Stimulated activated CD8-positive, alpha-beta memory T cell treated with anti-CD3 and anti-CD28 coated beads, Interleukin-7, amount 100 ng/mL, for 4 hours (primary cell): Measurements from ENCODE around the gene DNA2.
"Not testable (repeated sequence)": the region's sequence is repeated elsewhere in the genome, so short reads cannot be mapped to it uniquely, and the experiment has no call there.

Experiments used
- DNase-seq, 2 donors: peaks; one replicate each; pipeline ENCODE4 v3.0.0-alpha.2; 2020; ENCODE audit warnings: low read depth in 2 of 2

Gene DNA2, protein sequence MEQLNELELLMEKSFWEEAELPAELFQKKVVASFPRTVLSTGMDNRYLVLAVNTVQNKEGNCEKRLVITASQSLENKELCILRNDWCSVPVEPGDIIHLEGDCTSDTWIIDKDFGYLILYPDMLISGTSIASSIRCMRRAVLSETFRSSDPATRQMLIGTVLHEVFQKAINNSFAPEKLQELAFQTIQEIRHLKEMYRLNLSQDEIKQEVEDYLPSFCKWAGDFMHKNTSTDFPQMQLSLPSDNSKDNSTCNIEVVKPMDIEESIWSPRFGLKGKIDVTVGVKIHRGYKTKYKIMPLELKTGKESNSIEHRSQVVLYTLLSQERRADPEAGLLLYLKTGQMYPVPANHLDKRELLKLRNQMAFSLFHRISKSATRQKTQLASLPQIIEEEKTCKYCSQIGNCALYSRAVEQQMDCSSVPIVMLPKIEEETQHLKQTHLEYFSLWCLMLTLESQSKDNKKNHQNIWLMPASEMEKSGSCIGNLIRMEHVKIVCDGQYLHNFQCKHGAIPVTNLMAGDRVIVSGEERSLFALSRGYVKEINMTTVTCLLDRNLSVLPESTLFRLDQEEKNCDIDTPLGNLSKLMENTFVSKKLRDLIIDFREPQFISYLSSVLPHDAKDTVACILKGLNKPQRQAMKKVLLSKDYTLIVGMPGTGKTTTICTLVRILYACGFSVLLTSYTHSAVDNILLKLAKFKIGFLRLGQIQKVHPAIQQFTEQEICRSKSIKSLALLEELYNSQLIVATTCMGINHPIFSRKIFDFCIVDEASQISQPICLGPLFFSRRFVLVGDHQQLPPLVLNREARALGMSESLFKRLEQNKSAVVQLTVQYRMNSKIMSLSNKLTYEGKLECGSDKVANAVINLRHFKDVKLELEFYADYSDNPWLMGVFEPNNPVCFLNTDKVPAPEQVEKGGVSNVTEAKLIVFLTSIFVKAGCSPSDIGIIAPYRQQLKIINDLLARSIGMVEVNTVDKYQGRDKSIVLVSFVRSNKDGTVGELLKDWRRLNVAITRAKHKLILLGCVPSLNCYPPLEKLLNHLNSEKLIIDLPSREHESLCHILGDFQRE

DNA sequence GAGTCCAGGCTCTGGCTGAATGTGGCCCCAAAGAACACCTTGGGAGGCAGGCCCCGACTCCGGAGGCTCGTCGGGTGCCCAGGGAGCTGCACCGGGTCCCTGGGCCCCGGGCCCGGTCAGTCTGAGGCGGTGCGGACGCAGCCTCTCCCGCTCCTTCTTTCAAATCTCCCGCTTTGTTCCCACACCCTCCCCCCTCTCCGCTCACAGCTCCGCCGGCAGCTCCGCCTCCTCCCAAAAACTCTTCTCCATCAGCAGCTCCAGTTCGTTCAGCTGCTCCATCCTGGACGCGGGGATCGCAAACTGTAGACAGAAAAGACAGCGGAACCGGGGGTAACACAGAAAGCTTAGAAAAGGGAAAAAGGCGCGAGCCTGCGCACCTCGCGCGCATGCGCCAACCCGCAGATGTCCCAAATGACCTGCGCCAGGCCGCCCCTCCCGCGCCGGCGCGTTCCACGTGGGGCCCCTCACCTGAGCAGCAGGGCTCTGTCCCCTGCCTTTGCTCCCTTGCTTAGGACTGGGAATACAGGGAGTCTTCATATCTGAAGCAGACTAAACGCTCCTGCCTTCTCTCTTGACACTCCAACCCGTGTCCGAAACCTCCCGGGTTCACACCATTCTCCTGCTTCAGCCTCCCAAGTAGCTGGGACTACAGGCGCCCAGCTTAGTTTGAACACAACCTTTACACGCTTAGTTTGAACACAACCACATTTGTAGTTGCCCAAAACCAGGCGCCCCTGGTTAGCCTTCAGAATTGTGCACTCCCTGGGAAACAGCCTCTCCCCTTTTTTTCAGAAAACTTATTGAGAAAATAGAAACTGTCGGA lies at the start of gene DNA2:
Gene DNA2 (minus strand): TSS at position 388 of the 823 bp plus-strand sequence. CDS start 109 bp downstream, at position 279.
- peak; percentile 45 to 71 for DNase-seq

DNA sequence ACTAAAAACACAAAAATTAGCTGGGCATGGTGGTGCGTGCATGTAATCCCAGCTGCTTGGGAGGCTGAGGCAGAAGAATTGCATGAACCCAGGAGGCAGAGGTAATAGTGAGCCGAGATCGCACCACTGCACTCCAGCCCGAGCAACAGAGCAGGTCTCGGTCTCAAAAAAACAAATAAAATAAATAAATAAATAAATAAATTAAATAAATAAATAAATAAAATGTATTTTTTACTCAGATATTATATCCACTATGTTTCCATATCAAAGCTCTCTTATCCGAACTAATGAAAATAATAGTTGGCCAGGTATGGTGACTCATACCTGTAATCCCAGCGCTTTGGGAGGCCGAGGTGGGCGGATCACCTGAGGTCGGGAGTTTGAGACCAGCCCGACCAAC lies 46.8 kb upstream of the DNA2 start:
- not testable (repeated sequence) for DNase-seq

DNA sequence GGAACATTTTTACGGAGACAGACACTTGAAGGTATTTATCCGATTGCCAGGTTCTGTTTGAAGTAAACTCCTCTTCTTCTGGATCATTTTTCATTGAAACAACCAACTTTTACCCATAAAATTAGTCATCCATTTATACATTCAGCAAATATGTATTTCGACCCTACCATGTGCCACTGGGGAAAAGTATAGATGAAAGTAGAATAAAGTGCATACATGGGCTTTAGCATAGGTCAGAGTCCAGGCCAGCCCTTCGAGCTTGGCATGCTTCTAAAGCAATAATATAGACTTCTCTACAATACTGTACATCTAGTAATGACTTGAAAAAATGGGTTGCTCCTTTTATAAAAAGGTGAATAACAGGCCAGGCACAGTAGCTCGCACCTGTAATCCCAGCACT lies 45.4 kb upstream of the DNA2 start:
- DNase-seq = no peak

DNA sequence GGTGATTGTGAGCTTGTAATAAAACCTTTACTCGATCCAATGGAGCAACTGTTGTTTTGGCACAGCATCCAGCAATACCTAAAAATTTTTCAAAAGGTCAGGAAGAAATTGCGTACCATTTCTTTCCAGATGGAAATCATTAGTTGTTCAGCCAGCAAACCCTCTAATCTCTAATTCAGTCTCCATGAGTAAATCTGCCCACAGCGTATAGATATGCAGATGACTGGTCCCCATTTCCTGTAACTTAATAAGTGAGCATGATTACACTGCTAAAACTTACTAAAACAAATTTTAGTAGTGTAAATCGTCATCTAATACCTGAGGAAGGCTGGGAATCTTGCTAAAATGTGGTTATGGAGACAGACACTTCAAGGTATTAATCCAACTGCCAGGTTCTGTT lies 45.0 kb upstream of the DNA2 start:
- no peak for DNase-seq

DNA sequence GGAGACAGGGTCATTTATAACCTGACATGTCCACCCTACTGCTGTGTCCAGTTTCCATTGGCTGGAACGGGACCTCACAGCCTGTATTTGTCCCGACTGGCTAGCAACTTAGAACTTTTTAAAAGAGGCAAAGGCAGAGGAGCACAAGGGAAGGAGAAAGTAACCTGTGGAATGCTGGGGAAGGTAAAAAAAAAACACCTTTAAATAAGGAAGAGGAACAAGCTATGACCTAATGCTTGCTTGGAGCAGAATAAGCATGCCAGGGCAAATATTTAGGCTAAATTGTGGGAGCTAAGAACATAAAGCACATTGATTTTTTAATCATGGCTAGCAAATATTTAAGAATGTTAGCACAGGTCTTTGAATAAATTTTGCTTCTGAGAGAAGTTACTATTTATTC lies 44.4 kb upstream of the DNA2 start:
- DNase-seq = not testable (repeated sequence)

DNA sequence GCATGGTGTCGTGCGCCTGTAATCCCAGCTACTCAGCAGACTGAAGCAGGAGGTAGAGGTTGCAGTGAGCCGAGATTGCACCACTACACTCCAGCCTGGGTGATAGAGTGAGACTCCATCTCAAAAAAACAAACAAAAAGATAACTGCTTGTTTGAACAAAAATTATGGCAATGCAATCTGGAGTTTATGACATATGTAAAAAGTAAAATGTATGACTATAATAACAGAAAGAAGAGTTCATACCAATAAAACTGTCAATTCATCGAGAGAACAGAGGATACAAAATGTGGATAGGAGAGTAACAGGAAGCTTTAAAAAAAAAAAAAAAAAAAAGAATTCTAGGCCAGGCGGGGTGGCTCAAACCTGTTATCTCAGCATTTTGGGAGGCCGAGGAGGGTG lies 36.3 kb upstream of the DNA2 start:
- DNase-seq = no peak

DNA sequence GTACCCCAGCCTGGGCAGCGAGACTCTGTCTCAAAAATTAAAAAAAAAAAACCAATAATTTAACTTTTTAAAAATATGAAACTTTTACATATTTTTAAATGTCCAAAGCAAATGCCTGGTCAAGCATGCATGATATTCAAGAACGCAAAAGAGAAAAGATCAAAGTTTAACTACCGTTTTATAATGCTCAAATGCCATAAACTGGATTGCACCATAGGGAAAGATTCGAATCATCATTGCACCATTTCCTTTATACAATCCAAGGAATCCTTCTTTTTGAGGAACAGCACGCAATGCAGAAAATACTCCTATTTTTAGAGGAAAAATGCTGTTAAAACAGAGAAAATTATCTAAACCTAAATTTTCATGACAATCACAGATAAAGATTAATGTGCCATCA lies 34.6 kb upstream of the DNA2 start:
- DNase-seq = no peak

DNA sequence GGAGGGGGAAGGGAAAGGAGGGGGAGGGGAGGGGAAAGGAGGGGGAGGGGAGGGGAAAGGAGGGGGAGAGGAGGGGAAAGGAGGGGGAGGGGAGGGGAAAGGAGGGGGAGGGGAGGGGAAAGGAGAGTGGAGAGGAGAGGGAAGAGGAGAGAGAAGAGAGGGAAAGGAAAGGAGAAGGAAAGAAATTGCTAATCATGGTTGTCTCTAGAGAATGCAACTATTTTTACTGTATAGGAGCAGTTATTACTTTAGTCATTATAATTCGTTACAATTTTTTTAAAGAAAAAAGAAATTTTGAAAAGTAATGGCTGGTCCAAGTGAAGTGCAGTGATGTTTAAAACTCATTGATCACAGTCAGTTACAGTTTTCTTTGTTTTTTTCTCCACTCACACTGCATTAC lies 31.1 kb upstream of the DNA2 start:
- no peak for DNase-seq

DNA sequence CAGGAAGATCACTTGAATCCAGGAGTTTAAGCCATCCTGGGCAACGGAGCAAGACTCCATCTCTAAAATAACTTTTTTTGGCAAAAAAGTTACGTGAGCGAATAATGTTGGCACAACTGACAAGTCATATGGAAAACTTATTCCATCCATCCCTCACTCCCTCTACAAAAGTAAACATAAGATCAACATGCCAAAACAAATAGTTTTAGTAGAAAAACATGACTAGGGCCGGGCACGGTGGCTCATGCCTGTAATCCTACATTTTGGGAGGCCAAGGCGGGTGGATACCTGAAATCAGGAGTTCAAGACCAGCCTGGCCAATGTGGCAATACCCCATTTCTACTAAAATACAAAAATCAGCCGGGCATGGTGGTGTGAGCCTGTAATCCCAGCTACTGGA lies 29.9 kb upstream of the DNA2 start:
- no peak for DNase-seq

DNA sequence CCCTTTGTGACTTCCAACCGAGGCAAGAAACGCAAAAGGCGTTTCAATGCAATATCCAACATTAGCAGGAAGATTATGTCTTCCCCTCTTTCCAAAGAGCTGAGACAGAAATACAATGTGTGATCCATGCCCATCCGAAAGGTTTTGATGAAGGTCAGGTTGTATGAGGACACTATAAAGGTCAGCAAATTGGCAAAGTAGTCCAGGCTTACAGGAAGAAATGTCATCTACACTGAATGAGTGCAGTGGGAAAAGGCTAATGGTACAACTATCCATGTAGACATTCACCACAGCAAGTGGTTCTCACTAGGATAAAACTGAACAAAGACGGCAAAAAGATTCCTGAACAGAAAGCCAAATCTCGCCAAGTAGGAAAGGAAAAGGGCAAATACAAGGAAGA lies 27.8 kb upstream of the DNA2 start:
- DNase-seq = no peak

DNA sequence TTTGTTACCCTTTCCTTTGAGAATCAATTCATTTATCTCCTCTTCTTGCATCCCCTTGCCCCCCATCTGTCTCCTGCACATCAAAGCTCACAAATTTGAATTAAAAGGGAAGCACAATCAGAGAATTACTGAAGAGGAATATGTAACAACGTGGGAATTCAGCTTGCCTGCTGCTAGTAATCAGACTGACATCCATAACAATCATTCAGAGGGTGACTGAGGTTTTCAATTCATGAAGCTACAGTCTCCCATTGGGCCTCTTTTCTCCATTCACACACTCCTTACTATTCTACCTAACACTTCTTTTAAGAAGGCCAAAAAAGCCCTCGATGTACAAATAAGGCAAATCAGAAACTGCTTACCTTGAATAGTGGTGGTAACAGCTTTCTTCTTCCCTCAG lies 24.3 kb upstream of the DNA2 start:
- DNase-seq = no peak

DNA sequence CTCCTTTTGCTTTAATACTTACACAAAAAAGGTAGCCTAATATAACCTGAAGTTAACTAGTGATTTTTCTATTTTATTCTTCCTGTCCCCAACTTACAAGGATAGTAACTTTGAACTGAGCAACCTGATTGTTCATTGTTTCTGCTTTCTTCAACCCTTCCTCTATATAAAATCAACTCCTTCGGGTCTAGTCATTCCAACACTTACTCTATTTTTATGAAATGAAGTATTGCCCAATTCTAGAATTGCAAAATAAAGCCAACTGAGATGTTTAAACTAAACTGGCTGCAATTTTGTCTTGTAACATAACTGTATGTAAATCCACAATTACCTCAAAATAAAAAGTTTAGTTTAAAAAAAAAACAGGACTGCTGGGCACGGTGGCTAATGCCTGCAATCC lies 20.3 kb upstream of the DNA2 start:
- DNase-seq = no peak

DNA sequence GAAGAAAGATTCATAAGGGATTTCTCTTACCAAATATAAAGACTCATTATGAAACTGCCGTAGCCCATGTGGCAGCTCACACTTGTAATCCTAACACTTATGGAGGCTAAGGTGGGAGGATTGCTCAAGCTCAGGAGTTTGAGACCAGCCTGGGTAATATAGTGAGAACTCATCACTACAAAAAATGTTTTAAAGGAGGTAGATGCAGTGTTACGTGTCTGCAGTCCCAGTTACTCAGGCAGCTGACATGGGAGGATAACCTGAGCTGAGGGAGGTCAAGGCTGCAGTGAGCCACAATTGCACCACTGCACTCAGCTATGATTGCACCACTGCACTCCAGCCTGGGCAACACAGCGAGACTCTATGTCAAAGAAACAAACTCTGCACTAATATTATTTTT lies 18.1 kb upstream of the DNA2 start:
- DNase-seq = no peak

DNA sequence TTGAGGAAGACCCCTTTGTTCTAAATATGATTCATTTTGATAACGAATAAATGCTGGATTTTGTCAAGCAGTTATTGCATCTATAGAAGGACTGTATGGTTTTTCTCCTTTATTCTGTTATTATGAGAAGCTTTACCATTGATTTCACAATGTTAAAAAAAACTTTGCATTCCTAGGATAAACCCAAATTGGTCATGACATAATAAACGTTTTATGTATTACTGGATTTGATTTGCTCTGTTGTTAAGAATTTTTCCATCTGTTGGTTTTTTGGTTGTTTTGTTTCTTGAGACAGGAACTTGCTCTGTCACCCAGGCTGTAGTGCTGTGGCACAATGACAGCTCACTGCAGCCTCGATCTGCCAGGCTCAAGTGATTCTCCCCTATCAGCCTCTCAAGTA lies 2.2 kb upstream of the DNA2 start:
- DNase-seq = no peak

DNA sequence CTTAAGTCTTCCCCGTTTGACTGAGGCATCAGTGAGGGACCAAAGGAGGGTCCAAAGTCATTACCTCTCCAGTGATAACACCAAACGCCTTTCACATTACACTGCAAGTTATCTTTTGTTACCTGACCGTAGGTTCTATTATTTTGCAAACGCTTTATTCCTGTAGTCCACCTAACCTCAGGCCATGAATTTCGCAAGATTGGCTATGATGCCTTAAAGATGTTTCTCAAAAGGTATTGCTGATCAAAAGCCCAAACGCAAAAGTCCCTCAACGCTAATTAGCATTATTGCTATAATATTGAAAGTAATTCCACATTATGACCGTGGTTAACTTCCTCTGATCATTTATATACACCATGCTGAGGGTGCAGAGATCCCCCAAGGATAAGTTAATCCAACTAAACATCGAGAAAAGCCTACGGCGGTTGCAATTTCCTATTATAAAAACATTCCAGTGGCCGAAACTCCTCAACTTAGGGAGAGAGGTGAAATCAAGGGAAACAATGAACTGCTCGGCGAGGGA lies 649 bp downstream of the DNA2 start:
- DNase-seq = no peak

DNA sequence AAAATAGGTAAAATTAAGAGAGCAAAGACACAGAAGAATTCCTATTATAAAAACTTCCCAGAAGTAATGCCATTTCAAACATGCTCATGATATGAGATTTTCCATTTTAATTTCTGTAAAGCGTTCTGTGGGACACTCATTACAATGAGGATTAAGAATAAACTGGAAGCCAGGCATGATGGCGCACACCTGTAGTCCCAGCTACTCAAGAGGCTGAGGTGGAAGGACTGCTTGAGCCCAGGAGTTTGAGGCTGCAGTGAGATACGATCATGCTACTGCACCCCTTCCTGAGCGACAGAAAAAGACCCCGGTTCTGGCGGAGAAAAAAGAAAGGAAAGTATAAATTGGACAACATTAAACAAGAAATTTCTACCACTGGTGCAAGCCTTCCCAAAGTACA lies 1.5 kb downstream of the DNA2 start:
- DNase-seq = no peak

DNA sequence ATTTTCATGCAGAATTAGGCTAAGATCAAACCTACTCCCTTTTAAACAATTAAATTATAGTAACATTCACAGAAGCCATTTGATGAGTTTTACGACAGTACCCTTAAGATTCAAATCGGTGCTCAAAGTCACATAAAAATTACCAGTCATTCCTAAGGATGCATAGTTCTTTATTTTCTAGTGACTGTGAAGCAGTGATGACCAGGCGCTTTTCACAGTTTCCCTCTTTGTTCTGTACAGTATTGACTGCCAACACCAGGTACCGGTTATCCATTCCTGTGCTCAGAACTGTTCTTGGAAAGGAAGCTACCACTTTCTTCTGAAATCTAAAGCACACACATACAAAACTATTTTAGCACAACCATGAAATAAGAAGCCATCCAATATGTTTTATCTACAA lies 1.9 kb downstream of the DNA2 start:
- DNase-seq = no peak

DNA sequence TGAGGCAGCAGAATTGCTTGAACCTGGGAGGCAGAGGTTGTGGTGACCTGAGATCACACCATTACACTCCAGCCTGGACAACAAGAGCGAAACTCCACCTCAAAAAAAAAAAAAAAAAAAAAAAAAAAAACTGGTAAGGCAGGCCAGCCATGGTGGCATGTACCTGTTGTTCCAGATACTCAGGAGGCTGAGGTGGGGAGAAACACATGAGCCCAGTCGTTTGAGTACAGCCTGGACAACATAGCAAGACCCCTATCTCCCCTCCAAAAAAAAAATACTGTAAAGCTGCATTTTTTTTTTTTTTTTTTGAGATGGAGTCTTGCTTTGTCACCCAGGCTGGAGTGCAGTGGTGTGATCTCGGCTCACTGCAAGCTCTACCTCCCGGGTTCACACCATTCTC lies 7.0 kb downstream of the DNA2 start:
- DNase-seq = not testable (repeated sequence)

DNA sequence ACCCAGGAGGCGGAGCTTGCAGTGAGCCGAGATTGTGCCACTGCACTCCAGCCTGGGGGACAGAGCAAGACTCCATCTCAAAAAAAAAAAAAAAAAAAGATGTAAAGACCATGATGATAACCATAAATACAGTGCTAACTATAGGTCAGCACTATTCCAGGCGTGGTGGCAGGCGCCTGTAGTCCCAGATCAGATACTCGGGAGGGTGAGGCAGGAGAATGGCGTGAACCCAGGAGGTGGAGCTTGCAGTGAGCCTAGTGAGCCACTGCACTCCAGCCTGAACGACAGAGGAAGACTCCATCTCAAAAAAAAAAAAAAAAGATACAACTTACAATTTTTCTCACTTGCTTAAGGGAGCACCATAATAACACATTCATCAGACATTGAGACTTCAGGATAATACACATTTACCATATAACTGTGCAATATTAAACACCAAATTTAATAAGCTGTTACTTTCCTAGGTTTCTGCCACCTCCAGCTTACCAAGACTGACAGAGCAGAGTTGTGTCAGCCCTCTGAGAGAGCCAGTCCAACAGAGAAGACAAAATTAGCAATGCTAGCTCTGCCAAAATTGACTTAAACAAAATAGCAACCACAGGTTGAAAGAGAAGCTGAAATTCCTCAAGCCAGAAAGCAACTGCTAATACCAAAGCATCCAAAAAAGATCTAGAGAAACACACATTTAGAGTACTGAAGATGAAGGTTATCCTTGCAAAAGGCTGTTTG lies 8.2 kb downstream of the DNA2 start:
- DNase-seq = no peak

DNA sequence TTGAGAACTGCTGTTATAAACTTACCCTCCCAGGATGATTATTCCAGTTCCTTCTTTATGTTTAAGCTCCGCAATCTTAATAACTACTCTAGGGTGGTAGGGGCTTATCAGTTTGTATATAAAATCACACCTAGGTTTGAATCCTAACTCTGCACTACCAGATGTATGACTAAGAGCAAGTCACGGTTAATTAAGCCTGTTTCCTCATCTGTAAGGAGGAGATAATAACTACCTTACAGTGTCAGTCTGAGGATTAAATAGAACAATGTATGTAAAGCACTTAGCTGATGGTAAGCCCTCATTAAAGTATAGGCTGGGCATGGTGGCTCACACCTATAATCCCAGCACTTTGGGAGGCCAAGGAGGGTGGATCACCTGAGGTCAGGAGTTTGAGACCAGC lies 9.2 kb downstream of the DNA2 start:
- no peak for DNase-seq

DNA sequence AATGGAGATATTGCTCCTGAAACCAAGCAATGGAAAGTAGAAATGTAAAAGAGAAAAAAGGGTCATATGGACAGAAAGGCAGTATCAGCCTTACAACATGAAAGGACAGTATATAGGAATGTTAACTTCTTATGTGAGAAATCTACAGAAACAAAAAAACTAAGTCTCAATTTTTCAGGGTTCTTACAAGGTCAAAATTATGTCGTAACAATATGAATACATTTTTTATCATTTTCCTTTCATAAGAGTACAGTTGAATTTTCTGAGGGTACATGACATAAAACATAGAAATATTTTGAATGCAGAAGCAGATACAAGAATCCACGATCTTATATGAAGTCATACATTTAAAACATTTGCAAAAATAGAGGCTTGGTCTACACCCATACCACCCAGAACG lies 10.7 kb downstream of the DNA2 start:
- no peak for DNase-seq
